Stimulated activated CD4-positive, alpha-beta T cell treated with anti-CD3 and anti-CD28 coated beads, Interleukin-1b, Interleukin-23, amount 100 ng/mL, for 48 hours (primary cell): ENCODE data around the gene RNF214.
"Not testable (repeated sequence)": the region's sequence is repeated elsewhere in the genome, so short reads cannot be mapped to it uniquely, and the experiment has no call there.

Experiments used
- DNase-seq: peaks from one replicate; pipeline ENCODE4 v3.0.0-alpha.2; 2020

The RNF214 gene

GRCh38 chr11:117231842-117232091, 704 bp upstream of the RNF214 start, which contains the start of gene PCSK7:
Gene PCSK7, minus strand, starts transcription at chr11:117232073. Its CDS starts 2,229 bp downstream, at chr11:117229844.
- DNase-seq, result peak; percentile 59

- no peak for DNase-seq
Measured at GRCh38 chr11:117232911-117233409, 489 bp downstream of the RNF214 start.

- DNase-seq, result no peak
Measured at GRCh38 chr11:117238221-117238620, 5.8 kb downstream of the RNF214 start.

GRCh38 chr11:117239295-117239694, 6.8 kb downstream of the RNF214 start:
- no peak for DNase-seq

- DNase-seq, result no peak
Measured at GRCh38 chr11:117248341-117248740, 15.9 kb downstream of the RNF214 start.

- DNase-seq, result no peak
Measured at GRCh38 chr11:117249571-117249970, 17.1 kb downstream of the RNF214 start.

GRCh38 chr11:117251506-117251905, 19.0 kb downstream of the RNF214 start:
- DNase-seq, result no peak

GRCh38 chr11:117255966-117256365, 23.5 kb downstream of the RNF214 start:
- DNase-seq, result no peak

- DNase-seq, result no peak
Measured at GRCh38 chr11:117256573-117256972, 24.1 kb downstream of the RNF214 start.

GRCh38 chr11:117258576-117258975, 26.1 kb downstream of the RNF214 start:
- DNase-seq, result no peak

GRCh38 chr11:117259417-117259816, 26.9 kb downstream of the RNF214 start:
- DNase-seq, result no peak

- DNase-seq, result not testable (repeated sequence)
Measured at GRCh38 chr11:117264624-117265323, 32.3 kb downstream of the RNF214 start.

- no peak for DNase-seq
Measured at GRCh38 chr11:117265745-117266144, 33.3 kb downstream of the RNF214 start.

- no peak for DNase-seq
Measured at GRCh38 chr11:117269856-117270255, 37.4 kb downstream of the RNF214 start.

- no peak for DNase-seq
Measured at GRCh38 chr11:117271208-117271607, 38.7 kb downstream of the RNF214 start.

GRCh38 chr11:117272175-117272574, 39.7 kb downstream of the RNF214 start:
- not testable (repeated sequence) for DNase-seq

- no peak for DNase-seq
Measured at GRCh38 chr11:117273550-117274289, 41.2 kb downstream of the RNF214 start.

- DNase-seq, result no peak
Measured at GRCh38 chr11:117278347-117278746, 45.9 kb downstream of the RNF214 start.

- no peak for DNase-seq
Measured at GRCh38 chr11:117279711-117280376, 47.4 kb downstream of the RNF214 start.

- no peak for DNase-seq
Measured at GRCh38 chr11:117281159-117281558, 48.7 kb downstream of the RNF214 start.

- DNase-seq, result no peak
Measured at GRCh38 chr11:117281869-117282268, 49.4 kb downstream of the RNF214 start.

GRCh38 chr11:117282956-117283355, 50.5 kb downstream of the RNF214 start:
- no peak for DNase-seq

GRCh38 chr11:117284053-117284452, 51.6 kb downstream of the RNF214 start:
- no peak for DNase-seq

GRCh38 chr11:117286588-117286987, 54.1 kb downstream of the RNF214 start:
- no peak for DNase-seq
